ENCODE data around the gene DUSP1. TPM values are rescaled to one million over a fixed set of nuclear protein-coding genes. Genes with fewer than 3 reads are reported as not detected.

DUSP1 gene
- total and polyA plus RNA-seq, 2 of the 13 experiments (the other 11 are each of a cell fraction or from before 2014, with no cell fraction given), result 27.1 to 55.5 TPM

DNA sequence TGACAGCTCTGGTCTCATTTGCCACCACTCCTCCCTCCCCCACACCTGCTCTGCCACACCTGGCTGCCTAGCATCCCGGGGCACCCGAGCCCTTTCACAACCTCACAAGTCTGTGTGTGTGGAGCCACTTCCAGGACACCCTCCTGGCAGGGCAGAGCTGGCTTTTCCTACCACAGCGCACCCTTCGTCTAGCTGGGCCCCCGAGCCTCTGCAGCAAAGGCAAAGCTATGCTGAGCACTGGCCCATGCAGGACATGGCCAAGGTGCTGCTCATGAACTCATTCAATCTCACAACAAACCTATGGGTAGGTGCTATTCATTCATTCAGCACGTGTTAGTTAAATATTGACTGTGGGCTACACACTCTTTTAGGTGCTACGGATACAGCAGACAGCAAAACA is 43.4 kb downstream of the DUSP1 start (continued):
- no peak for TF ChIP-seq ARNT2 (CRISPR knock-in tag; IDR thresholded peaks at IDR 0.05; ENCODE audit: low read depth)
- TF ChIP-seq ZKSCAN8 (CRISPR knock-in tag; IDR thresholded peaks at IDR 0.05; ENCODE audit: borderline replicate concordance), result no peak
- TF ChIP-seq ZBTB7B (CRISPR knock-in tag; IDR thresholded peaks at IDR 0.05), result no peak
- no peak for TF ChIP-seq NAIF1 (CRISPR knock-in tag; IDR thresholded peaks at IDR 0.05; ENCODE audit: borderline replicate concordance)
- TF ChIP-seq PRMT3 (CRISPR knock-in tag; IDR thresholded peaks at IDR 0.05; ENCODE audit: borderline replicate concordance, low read depth), result no peak

DNA sequence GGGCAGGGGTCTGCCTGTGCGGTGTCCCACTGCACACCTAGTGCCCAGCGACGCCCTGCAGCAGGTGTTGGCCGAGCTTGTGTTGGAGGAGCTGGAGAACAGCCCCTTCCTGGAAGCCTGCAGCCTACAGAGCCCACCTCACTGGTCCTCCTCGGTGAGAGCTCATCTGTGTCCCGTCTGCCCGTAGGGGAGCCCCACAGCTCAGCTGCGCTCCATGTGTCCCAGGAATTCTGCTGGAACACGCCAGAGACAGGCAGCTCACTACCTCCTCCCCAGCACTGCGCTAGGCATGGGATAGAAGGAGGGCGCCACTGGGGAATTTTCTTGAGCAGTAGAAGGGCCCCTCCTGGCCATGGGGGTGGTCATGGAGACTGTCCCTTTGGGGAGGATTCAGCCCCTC is 44.0 kb downstream of the DUSP1 start:
- no peak for DNase-seq (ENCODE audit: low spot score)
- 48% methylated on average over 4 of the region's 11 CpGs for WGBS (ENCODE audit: low lambda C conversion rate)
- Histone ChIP-seq H3K36me3 (replicated peaks in 1 of 2; ENCODE audit: control insufficient read depth in 1 of 2, insufficient read depth in 2 of 2, low read length in 2 of 2) (no peaks in the 10 kb centered on the region), H3K9ac (ENCODE audit: insufficient read depth, low read depth, low read length) (no peak overlapping the region), H3K4me1 (ENCODE audit: insufficient read depth, low read length) (peaks cover 82% of the 10 kb centered on the region), H3K27ac (ENCODE audit: extremely low read length, insufficient read depth, low read length) (no peak overlapping the region), H3K79me2 (ENCODE audit: insufficient read depth, low read length) (no peaks in the 10 kb centered on the region), H3K4me2 (ENCODE audit: low read depth, low read length) (no peak overlapping the region), H2AFZ (ENCODE audit: low read length) (no peak overlapping the region), H4K20me1 (ENCODE audit: insufficient read depth, low read length) (no peaks in the 10 kb centered on the region), H3K4me3 (replicated peaks in 1 of 3; ENCODE audit: insufficient read depth in 1 of 3, low read depth in 2 of 3, low read length in 3 of 3) (no peak overlapping the region), H3K9me3 (ENCODE audit: low read length) (no peaks in the 10 kb centered on the region), H3K27me3 (ENCODE audit: control insufficient read depth in 1 of 2, insufficient read depth in 2 of 2, low read length in 2 of 2) (peaks cover 2 to 40% of the 10 kb centered on the region in 2 experiments; a peak in 4 of 5 replicates)
- BruUV-seq (replicated peaks), result no TSS peak
- ChIA-PET POLR2A (interaction anchor here (1.2 to 3.6 kb wide), 5 partner anchors 12 to 51 kb away, joined by 3 to 16 read pairs (median 3); partner anchors contain the start of gene DUSP1), CTCF (ENCODE audit: low intra/inter-chr PET ratio, low total read pairs) (no interaction called here)
- TF ChIP-seq ZNF24 (IDR thresholded peaks at IDR 0.05), result no peak
- 0 out of 2 replicates have a peak, but pooled peaks have one; percentile 20 for TF ChIP-seq BORCS8-MEF2B (CRISPR knock-in tag; IDR thresholded peaks at IDR 0.05)
- no peak for ATAC-seq
- intact Hi-C loops (cut with micrococcal nuclease; ENCODE audit: unreplicated experiment) (no loop called here), in situ Hi-C loops (cut with HindIII; ENCODE audit: extremely low pct_ligation_motif_present, low pct_unique_long_range_greater_than_20kb) (loop anchor here (5.0 kb wide), 1 partner anchor 175 kb away; no protein-coding TSS in a partner anchor)
- FAIRE-seq, result no peak

- no peak for DNase-seq (ENCODE audit: low spot score)
- TF ChIP-seq ZNF225 (CRISPR knock-in tag; IDR thresholded peaks at IDR 0.05) (no peak), ZNF414 (CRISPR knock-in tag; IDR thresholded peaks at IDR 0.05) (no peak), ZNF879 (CRISPR knock-in tag; IDR thresholded peaks at IDR 0.05) (no peak), ADNP (CRISPR knock-in tag; IDR thresholded peaks at IDR 0.05) (0 out of 2 replicates have a peak, but pooled peaks have one; percentile 49), YY1 (IDR thresholded peaks at IDR 0.05; ENCODE audit: insufficient read depth, insufficient replicate concordance, low read depth, low read length) (no peak), ZMYM3 (CRISPR knock-in tag; IDR thresholded peaks at IDR 0.05) (peak; percentile 65; the same call in 1 of the 2 replicates)
- TF ChIP-seq, protein P1, sequence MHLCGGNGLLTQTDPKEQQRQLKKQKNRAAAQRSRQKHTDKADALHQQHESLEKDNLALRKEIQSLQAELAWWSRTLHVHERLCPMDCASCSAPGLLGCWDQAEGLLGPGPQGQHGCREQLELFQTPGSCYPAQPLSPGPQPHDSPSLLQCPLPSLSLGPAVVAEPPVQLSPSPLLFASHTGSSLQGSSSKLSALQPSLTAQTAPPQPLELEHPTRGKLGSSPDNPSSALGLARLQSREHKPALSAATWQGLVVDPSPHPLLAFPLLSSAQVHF (CRISPR knock-in tag; IDR thresholded peaks at IDR 0.05), result no peak
- TF ChIP-seq, protein P2, sequence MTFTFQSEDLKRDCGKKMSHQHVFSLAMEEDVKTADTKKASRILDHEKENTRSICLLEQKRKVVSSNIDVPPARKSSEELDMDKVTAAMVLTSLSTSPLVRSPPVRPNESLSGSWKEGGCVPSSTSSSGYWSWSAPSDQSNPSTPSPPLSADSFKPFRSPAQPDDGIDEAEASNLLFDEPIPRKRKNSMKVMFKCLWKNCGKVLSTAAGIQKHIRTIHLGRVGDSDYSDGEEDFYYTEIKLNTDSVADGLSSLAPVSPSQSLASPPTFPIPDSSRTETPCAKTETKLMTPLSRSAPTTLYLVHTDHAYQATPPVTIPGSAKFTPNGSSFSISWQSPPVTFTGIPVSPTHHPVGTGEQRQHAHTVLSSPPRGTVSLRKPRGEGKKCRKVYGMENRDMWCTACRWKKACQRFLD (CRISPR knock-in tag; IDR thresholded peaks at IDR 0.05; ENCODE audit: borderline replicate concordance), result no peak
- no peaks in the 10 kb centered on the region for H4K20me1 ChIP-seq (ENCODE audit: insufficient read depth, low read length)
- ChIA-PET POLR2A (interaction anchor here (2.0 to 3.6 kb wide), 3 partner anchors 39 to 46 kb away, joined by 7 to 16 read pairs (median 16); partner anchors contain the start of gene DUSP1), CTCF (ENCODE audit: low intra/inter-chr PET ratio, low total read pairs) (no interaction called here)
- no TSS peak for BruUV-seq (replicated peaks)
- H3K4me3 ChIP-seq (replicated peaks in 1 of 3; ENCODE audit: insufficient read depth in 1 of 3, low read depth in 2 of 3, low read length in 3 of 3), result no peak overlapping the region
- peaks cover 2 to 38% of the 10 kb centered on the region in 2 experiments; a peak in 4 of 5 replicates for H3K27me3 ChIP-seq (ENCODE audit: control insufficient read depth in 1 of 2, insufficient read depth in 2 of 2, low read length in 2 of 2)
- peaks cover 79% of the 10 kb centered on the region for H3K4me1 ChIP-seq (ENCODE audit: insufficient read depth, low read length)
- in situ Hi-C loops (cut with HindIII; ENCODE audit: extremely low pct_ligation_motif_present, low pct_unique_long_range_greater_than_20kb), result loop anchor here (5.0 kb wide), 1 partner anchor 177 kb away; no protein-coding TSS in a partner anchor
- H3K9me3 ChIP-seq (ENCODE audit: low read length), result no peaks in the 10 kb centered on the region
- H3K79me2 ChIP-seq (ENCODE audit: insufficient read depth, low read length), result no peaks in the 10 kb centered on the region
- H3K4me2 ChIP-seq (ENCODE audit: low read depth, low read length), result no peak overlapping the region
- intact Hi-C loops (cut with micrococcal nuclease; ENCODE audit: unreplicated experiment), result no loop called here
- 63% methylated on average over 5 of the region's 5 CpGs for WGBS (ENCODE audit: low lambda C conversion rate)
- no peak overlapping the region for H3K27ac ChIP-seq (ENCODE audit: extremely low read length, insufficient read depth, low read length)
- H3K9ac ChIP-seq (ENCODE audit: insufficient read depth, low read depth, low read length), result no peak overlapping the region
- no peak for ATAC-seq
- no peaks in the 10 kb centered on the region for H3K36me3 ChIP-seq (replicated peaks in 1 of 2; ENCODE audit: control insufficient read depth in 1 of 2, insufficient read depth in 2 of 2, low read length in 2 of 2)
- H2AFZ ChIP-seq (ENCODE audit: low read length), result no peak overlapping the region
- FAIRE-seq, result no peak
Observed at GRCh38 chr5:172725785-172726184, 45.2 kb downstream of the DUSP1 start.
